Thyroid gland (tissue), 4 donors: ENCODE results near the gene CYBA. TPM values are rescaled to one million over a fixed set of nuclear protein-coding genes. Genes with fewer than 3 reads are reported as not detected.

Experiments used
- DNase-seq, 2 donors: peaks; one replicate each; pipeline ENCODE4 v3.0.0-alpha.2; 2019
- H3K27ac ChIP-seq, 3 donors: fragments of 200-600 bp; sonication (generic); 1 replicate in 2 of 3; 2 replicates in 1 of 3; pipeline ENCODE4 v1.5.1; 2016 to 2019; ENCODE audit warnings: mild to moderate bottlenecking in 1 of 3, moderate library complexity in 1 of 3
- H3K27me3 ChIP-seq: fragments of 200-600 bp; sonication (generic); one replicate; pipeline ENCODE4 v1.5.1; 2019
- H3K36me3 ChIP-seq, 2 donors: fragments of 200-600 bp; sonication (generic); one replicate each; pipeline ENCODE4 v1.5.1; 2016 to 2019
- H3K4me1 ChIP-seq, 2 donors: fragments of 200-600 bp; sonication (generic); one replicate each; pipeline ENCODE4 v1.5.1; 2017 to 2019
- H3K4me3 ChIP-seq, 3 donors: fragments of 200-600 bp; sonication (generic); replicated peaks in 1 of 3; 1 replicate in 2 of 3; 2 replicates in 1 of 3; pipeline ENCODE4 v1.5.1; 2016; ENCODE audit warnings: mild to moderate bottlenecking in 1 of 3
- H3K9me3 ChIP-seq: fragments of 200-600 bp; sonication (generic); one replicate; pipeline ENCODE4 v1.5.1; 2017
- POLR2A ChIP-seq, 2 donors: fragments of 450-650 bp; IDR thresholded peaks; one replicate each; pipeline ENCODE4 v1.6.1; 2017; ENCODE audit warnings: antibody characterized with exemption in 2 of 2, mild to moderate bottlenecking in 2 of 2, moderate library complexity in 1 of 2
- WGBS, 2 donors: methylation state at CpG; one replicate each; pipeline ENCODE4 v1.1.5; 2017; 5-methylcytosine and 5-hydroxymethylcytosine counted together
- intact Hi-C: fragments of 100-400 bp; cut with DNase I; formaldehyde crosslinking; loops from one replicate; pipeline ENCODE4 v1.15.1; 2023
- total RNA-seq, 4 donors: library from RNA; depleted of rRNA; stranded (reverse); fragments of >200 nt; gene quantifications; one replicate each; pipeline ENCODE4 v1.2.3, GENCODE V29; 2016
- TF ChIP-seq, protein P1 (sequence below), 6 experiments: fragments of 200-600 bp in 3 of 6; fragments of 450-650 bp in 3 of 6; sonication (generic) in 3 of 6; IDR thresholded peaks; one replicate each; pipeline ENCODE4 v1.5.1; 2016 to 2019; ENCODE audit warnings: antibody characterized with exemption in 6 of 6, mild to moderate bottlenecking in 2 of 6, inconsistent platforms in 1 of 6, moderate library complexity in 1 of 6

CYBA gene
- total RNA-seq, 4 donors from 2014 or later = 199 to 475 (median 339) TPM

DNA sequence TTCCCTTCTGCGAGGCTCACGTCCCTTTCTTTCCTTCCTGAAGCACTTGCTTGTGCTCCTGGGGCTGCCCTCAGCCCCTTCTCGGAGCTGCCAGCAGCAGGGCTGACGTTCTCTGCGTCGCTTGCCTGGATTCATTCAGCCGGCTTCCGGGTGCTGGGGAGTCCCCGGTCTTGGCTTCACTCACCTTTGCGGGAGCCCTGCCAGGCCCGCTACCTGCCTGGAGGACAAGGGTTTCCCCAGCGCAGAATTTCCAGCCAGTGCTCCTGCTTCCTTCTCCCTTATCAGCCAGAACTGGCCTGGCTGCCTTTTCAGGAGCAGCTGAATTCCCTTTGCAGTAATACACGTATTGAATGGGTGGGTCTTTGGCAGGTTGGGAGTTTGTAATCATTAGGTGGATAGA lies 34.5 kb downstream of the CYBA start:
- DNase-seq = peak; percentile 92 to 95
- Histone ChIP-seq H3K27ac (no peak overlapping the region), H3K9me3 (no peaks in the 10 kb centered on the region), H3K27me3 (no peaks in the 10 kb centered on the region), H3K4me1 (peaks cover 0 to 12% of the 10 kb centered on the region in 2 donors), H3K4me3 (no peak overlapping the region), H3K36me3 (peaks cover 3 to 11% of the 10 kb centered on the region in 2 donors)
- TF ChIP-seq, protein P1, sequence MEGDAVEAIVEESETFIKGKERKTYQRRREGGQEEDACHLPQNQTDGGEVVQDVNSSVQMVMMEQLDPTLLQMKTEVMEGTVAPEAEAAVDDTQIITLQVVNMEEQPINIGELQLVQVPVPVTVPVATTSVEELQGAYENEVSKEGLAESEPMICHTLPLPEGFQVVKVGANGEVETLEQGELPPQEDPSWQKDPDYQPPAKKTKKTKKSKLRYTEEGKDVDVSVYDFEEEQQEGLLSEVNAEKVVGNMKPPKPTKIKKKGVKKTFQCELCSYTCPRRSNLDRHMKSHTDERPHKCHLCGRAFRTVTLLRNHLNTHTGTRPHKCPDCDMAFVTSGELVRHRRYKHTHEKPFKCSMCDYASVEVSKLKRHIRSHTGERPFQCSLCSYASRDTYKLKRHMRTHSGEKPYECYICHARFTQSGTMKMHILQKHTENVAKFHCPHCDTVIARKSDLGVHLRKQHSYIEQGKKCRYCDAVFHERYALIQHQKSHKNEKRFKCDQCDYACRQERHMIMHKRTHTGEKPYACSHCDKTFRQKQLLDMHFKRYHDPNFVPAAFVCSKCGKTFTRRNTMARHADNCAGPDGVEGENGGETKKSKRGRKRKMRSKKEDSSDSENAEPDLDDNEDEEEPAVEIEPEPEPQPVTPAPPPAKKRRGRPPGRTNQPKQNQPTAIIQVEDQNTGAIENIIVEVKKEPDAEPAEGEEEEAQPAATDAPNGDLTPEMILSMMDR (IDR thresholded peaks at IDR 0.05) = no peak
- TF ChIP-seq POLR2A (IDR thresholded peaks at IDR 0.05) = no peak
- intact Hi-C loops = no loop called here
- WGBS, 2 donors = 41 to 48% methylated on average over 13 of the region's 13 CpGs

DNA sequence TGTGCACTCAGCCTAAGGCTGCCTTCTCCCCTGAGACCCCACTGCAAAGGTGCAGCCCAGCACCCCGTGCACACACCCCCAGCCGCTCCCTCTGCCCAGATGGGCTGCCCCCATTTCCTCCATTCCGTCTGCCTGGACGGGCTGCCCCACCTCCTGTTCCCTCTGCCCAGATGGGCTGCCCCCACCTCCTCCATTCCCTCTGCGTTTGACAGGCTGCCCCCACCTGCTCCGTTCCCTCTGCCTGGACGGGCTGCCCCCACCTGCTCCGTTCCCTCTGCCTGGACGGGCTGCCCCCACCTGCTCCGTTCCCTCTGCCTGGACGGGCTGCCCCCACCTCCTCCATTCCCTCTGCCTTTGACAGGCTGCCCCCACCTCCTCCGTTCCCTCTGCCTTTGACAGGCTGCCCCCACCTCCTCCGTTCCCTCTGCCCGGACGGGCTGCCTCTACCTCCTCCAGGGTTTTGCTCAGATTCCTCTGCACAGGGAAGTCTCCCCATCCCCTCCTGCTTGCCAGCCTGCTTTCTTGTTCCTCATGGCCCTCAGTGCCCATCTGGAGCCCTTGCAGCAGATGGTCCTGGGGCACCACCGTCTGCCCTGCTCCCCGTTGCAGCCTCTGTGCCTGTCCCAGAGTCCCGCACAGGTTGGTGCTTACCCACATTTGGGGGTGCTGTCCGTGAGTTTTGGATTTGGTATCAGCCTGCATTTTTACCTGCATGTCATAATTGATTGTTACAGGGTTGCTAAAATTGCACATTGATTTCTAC lies 35.9 kb downstream of the CYBA start:
- WGBS, 2 donors = 90 to 91% methylated on average over 19 of the region's 19 CpGs
- no peaks in the 10 kb centered on the region for H3K27me3 ChIP-seq
- intact Hi-C loops = no loop called here
- H3K27ac ChIP-seq = no peak overlapping the region
- TF ChIP-seq, protein P1 (IDR thresholded peaks at IDR 0.05) = no peak
- no peak for TF ChIP-seq POLR2A (IDR thresholded peaks at IDR 0.05)
- no peaks in the 10 kb centered on the region for H3K9me3 ChIP-seq
- peaks cover 0 to 12% of the 10 kb centered on the region in 2 donors for H3K4me1 ChIP-seq
- DNase-seq = no peak
- no peak overlapping the region for H3K4me3 ChIP-seq
- H3K36me3 ChIP-seq = peaks cover 10 to 24% of the 10 kb centered on the region in 2 donors

DNA sequence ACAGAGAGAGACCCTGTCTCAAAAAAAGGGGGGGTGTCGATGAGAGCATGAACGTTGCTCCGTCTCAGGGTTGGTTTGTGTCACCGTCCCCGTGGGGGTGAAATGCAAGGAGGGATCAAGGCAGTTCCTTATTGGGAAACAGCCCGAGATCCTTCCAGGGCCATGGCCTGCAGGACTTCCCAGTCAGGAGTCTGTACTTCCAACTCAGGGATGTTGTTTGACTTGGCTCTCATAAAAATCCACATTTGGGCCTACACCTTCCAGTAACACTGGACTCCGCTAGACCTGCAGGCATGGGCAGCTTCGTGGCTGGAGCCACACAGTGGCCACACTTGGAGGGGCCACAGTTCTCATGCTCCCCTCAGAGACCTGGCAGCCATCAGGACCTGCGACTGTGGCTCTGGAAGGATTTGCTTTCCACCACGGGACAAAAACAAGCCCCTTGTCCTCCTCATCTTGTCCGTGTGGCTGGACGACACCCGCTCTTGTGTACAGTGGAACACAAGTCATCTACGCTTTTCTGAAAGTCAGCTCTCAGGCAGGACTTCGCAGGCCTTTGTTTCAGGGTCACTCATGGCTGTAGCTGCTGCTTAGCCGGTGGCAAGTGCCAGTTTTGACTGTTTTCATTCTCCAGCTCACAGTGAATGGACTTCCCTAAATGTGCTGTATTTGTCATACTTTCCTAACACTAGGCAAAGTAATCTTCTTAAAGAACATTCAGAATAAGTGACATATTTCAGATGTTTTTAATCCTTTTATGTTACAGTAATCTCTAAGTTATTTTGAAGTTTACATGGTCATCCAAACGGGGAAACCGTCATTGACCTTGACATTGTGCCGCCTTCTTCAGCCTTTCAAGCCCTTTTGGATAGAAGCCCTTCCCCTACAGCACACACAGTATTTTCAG lies 36.7 kb downstream of the CYBA start:
- Histone ChIP-seq H3K4me3 (no peak overlapping the region), H3K27ac (no peak overlapping the region), H3K4me1 (peaks cover 0 to 12% of the 10 kb centered on the region in 2 donors), H3K27me3 (no peaks in the 10 kb centered on the region), H3K36me3 (peaks cover 18 to 32% of the 10 kb centered on the region in 2 donors), H3K9me3 (no peaks in the 10 kb centered on the region)
- intact Hi-C loops = no loop called here
- DNase-seq = no peak
- WGBS, 2 donors = 86 to 91% methylated on average over 19 of the region's 19 CpGs
- TF ChIP-seq POLR2A (IDR thresholded peaks at IDR 0.05) = no peak
- TF ChIP-seq, protein P1 (IDR thresholded peaks at IDR 0.05) = no peak

DNA sequence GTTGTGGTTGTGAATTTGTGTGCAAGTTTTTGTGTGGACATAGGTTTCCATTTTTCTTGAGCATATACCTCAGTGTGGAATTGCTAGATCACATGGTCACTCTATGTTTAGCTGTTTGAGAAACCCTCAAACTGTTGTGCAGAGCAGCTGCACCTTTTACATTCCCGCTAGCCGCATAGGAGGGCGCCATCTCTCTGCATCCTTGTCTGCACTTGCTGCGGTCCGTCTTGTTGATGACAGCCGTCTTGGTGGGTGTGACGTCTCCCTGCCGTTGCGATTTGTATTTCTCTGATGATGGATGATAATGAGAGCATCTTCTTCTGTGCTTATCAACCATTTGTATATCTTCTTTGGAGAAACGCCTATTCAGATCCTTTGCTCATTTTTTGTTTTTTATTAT lies 37.6 kb downstream of the CYBA start:
- 91 to 94% methylated on average over 10 of the region's 10 CpGs for WGBS, 2 donors
- H3K27me3 ChIP-seq = no peaks in the 10 kb centered on the region
- peaks cover 0 to 12% of the 10 kb centered on the region in 2 donors for H3K4me1 ChIP-seq
- TF ChIP-seq, protein P1 (IDR thresholded peaks at IDR 0.05) = no peak
- TF ChIP-seq POLR2A (IDR thresholded peaks at IDR 0.05) = no peak
- no peak overlapping the region for H3K4me3 ChIP-seq
- intact Hi-C loops = no loop called here
- peaks cover 23 to 33% of the 10 kb centered on the region in 2 donors for H3K36me3 ChIP-seq
- no peak overlapping the region for H3K27ac ChIP-seq
- H3K9me3 ChIP-seq = no peaks in the 10 kb centered on the region
- no peak for DNase-seq
